ENCODE data around the gene IL36RN.
A peak's percentile ranks its signal among the peaks of the same experiment; 100 is the strongest.

DNA sequence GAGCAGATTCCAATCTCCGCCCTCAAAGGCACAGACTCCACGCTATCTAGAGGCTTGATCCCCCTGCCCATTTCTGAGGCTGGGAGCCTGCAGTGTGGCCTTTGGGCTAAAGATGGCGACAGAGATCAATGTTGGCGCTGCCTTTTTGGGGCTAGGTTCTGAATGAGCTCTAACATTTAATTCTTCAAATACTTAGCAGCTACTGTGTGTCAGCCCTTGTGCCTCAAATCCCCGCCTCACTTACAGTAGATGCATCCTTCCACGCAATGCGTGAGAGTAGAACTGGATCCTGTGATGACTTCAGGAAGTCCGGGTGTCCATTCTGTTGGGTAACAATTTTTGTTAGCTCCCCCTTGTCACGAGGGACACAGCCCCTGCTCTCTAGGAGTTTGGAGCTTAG, 21.1 kb downstream of the IL36RN start:
- TF ChIP-seq CTCF (IDR thresholded peaks at IDR 0.05) (peak in 6 of 7 experiments; percentile 24 to 36 (median 30)), POLR2A (IDR thresholded peaks at IDR 0.05) (no peak)
